Thyroid gland (tissue), 4 donors: Measurements from ENCODE around the gene ZBTB7C. TPM values are rescaled to one million over a fixed set of nuclear protein-coding genes. Genes with fewer than 3 reads are reported as not detected.
A peak's percentile ranks its signal among the peaks of the same experiment; 100 is the strongest.

Source experiments
- DNase-seq, 2 donors: peaks; one replicate each; pipeline ENCODE4 v3.0.0-alpha.2; 2019
- H3K27ac ChIP-seq, 3 donors: fragments of 200-600 bp; sonication (generic); 1 replicate in 2 of 3; 2 replicates in 1 of 3; pipeline ENCODE4 v1.5.1; 2016 to 2019; ENCODE audit warnings: mild to moderate bottlenecking in 1 of 3, moderate library complexity in 1 of 3
- H3K27me3 ChIP-seq: fragments of 200-600 bp; sonication (generic); one replicate; pipeline ENCODE4 v1.5.1; 2019
- H3K36me3 ChIP-seq, 2 donors: fragments of 200-600 bp; sonication (generic); one replicate each; pipeline ENCODE4 v1.5.1; 2016 to 2019
- H3K4me1 ChIP-seq, 2 donors: fragments of 200-600 bp; sonication (generic); one replicate each; pipeline ENCODE4 v1.5.1; 2017 to 2019
- H3K4me3 ChIP-seq, 3 donors: fragments of 200-600 bp; sonication (generic); replicated peaks in 1 of 3; 1 replicate in 2 of 3; 2 replicates in 1 of 3; pipeline ENCODE4 v1.5.1; 2016; ENCODE audit warnings: mild to moderate bottlenecking in 1 of 3
- H3K9me3 ChIP-seq: fragments of 200-600 bp; sonication (generic); one replicate; pipeline ENCODE4 v1.5.1; 2017
- POLR2A ChIP-seq, 2 donors: fragments of 450-650 bp; IDR thresholded peaks; one replicate each; pipeline ENCODE4 v1.6.1; 2017; ENCODE audit warnings: antibody characterized with exemption in 2 of 2, mild to moderate bottlenecking in 2 of 2, moderate library complexity in 1 of 2
- WGBS, 2 donors: methylation state at CpG; one replicate each; pipeline ENCODE4 v1.1.5; 2017; 5-methylcytosine and 5-hydroxymethylcytosine counted together
- intact Hi-C: fragments of 100-400 bp; cut with DNase I; formaldehyde crosslinking; loops from one replicate; pipeline ENCODE4 v1.15.1; 2023
- total RNA-seq, 4 donors: library from RNA; depleted of rRNA; stranded (reverse); fragments of >200 nt; gene quantifications; one replicate each; pipeline ENCODE4 v1.2.3, GENCODE V29; 2016
- TF ChIP-seq, protein P1 (sequence below), 6 experiments: fragments of 200-600 bp in 3 of 6; fragments of 450-650 bp in 3 of 6; sonication (generic) in 3 of 6; IDR thresholded peaks; one replicate each; pipeline ENCODE4 v1.5.1; 2016 to 2019; ENCODE audit warnings: antibody characterized with exemption in 6 of 6, mild to moderate bottlenecking in 2 of 6, inconsistent platforms in 1 of 6, moderate library complexity in 1 of 6

The ZBTB7C gene
- total RNA-seq, 4 donors from 2014 or later, result 41.7 to 66.7 (median 49.5) TPM

DNA sequence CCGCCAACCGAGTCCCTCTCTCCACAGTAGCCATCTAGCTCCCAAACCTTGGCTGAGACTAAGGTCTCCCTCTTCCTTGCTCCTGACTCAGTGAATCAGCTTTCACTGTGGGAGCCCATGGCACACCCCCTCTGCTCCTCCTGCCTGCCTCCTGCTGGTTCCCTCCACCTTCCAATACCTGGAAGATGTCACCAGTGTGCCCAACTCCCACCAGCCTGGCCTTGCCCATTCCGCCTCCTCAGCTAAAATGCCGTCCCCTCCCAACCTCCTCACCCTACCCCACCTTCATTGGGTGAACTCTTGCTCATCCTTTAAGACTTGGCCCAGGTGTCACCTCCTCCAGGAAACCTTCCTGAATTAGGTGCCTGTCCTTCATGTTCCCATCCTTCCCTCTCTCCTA is 348.8 kb downstream of the ZBTB7C start:
- Histone ChIP-seq H3K27me3 (no peaks in the 10 kb centered on the region), H3K27ac (peak overlapping the region in 1 of 3 donors; percentile 68), H3K36me3 (no peaks in the 10 kb centered on the region), H3K4me3 (no peak overlapping the region), H3K4me1 (peaks cover 25 to 35% of the 10 kb centered on the region in 2 donors), H3K9me3 (no peaks in the 10 kb centered on the region)
- DNase-seq, result no peak
- intact Hi-C loops, result no loop called here
- 92 to 99% methylated on average over 4 of the region's 4 CpGs for WGBS, 2 donors
- no peak for TF ChIP-seq POLR2A (IDR thresholded peaks at IDR 0.05)
- TF ChIP-seq, protein P1, sequence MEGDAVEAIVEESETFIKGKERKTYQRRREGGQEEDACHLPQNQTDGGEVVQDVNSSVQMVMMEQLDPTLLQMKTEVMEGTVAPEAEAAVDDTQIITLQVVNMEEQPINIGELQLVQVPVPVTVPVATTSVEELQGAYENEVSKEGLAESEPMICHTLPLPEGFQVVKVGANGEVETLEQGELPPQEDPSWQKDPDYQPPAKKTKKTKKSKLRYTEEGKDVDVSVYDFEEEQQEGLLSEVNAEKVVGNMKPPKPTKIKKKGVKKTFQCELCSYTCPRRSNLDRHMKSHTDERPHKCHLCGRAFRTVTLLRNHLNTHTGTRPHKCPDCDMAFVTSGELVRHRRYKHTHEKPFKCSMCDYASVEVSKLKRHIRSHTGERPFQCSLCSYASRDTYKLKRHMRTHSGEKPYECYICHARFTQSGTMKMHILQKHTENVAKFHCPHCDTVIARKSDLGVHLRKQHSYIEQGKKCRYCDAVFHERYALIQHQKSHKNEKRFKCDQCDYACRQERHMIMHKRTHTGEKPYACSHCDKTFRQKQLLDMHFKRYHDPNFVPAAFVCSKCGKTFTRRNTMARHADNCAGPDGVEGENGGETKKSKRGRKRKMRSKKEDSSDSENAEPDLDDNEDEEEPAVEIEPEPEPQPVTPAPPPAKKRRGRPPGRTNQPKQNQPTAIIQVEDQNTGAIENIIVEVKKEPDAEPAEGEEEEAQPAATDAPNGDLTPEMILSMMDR (IDR thresholded peaks at IDR 0.05), result no peak

DNA sequence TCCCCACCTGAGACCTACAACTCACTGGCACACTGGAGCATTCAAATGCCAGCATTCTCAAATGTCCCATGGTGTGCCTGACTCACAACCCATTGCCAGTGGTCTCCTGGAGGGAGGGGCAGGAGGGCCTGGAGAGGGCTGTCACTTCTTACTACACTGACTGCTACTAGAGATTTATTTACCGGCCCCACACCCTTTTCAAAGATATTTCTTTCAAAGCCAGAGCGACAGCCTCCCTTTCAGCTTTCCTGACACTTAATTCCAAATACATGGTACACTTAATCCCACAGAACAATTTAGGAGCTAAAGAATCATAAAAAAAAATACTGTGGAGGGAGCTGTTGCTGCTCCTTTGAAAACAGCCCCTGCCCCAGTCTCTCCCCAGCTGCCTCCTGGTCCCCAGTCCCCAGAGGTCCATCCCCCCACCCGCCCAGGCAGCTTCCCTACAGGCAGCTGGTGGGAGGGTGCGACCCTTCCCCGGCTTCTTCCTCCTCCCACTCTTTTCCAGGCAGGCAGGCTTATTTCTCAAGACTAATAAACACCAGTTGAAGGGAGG is 349.6 kb downstream of the ZBTB7C start:
- TF ChIP-seq POLR2A (IDR thresholded peaks at IDR 0.05), result no peak
- TF ChIP-seq, protein P1 (IDR thresholded peaks at IDR 0.05), result no peak
- Histone ChIP-seq H3K9me3 (no peaks in the 10 kb centered on the region), H3K27me3 (no peaks in the 10 kb centered on the region), H3K27ac (peak overlapping the region; percentile 38 to 68 (median 52)), H3K36me3 (no peaks in the 10 kb centered on the region), H3K4me1 (peaks cover 19 to 30% of the 10 kb centered on the region in 2 donors), H3K4me3 (no peak overlapping the region)
- peak; percentile 50 to 64 for DNase-seq
- WGBS, 2 donors, result 51 to 62% methylated on average over 5 of the region's 5 CpGs
- intact Hi-C loops, result no loop called here

DNA sequence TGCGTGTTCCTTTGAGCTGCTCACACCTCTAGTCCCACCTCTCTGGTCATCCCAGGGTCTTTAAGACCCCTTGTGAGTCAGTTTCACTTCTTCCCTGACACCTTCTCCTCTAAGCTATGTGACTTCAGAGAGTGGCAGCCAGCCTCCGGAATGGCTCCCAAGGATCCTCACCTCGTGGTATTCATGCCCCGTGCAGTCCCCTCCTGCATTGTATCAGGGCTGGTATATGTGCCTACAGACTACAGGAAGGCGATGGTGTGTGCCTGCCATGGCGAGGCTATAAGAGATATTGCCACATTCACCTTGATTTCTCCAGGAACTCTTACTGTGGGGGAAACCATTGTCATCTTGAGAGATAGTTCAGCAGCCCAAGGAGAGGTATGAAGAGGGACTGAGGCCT is 350.7 kb downstream of the ZBTB7C start:
- H3K4me3 ChIP-seq, result no peak overlapping the region
- peak overlapping the region in 1 of 3 donors; percentile 31 for H3K27ac ChIP-seq
- H3K27me3 ChIP-seq, result no peaks in the 10 kb centered on the region
- H3K9me3 ChIP-seq, result no peaks in the 10 kb centered on the region
- no peaks in the 10 kb centered on the region for H3K36me3 ChIP-seq
- WGBS, 2 donors, result 95 to 97% methylated on average over 6 of the region's 6 CpGs
- DNase-seq, result no peak
- intact Hi-C loops, result no loop called here
- TF ChIP-seq POLR2A (IDR thresholded peaks at IDR 0.05), result no peak
- TF ChIP-seq, protein P1 (IDR thresholded peaks at IDR 0.05), result no peak
- peaks cover 16 to 25% of the 10 kb centered on the region in 2 donors for H3K4me1 ChIP-seq

DNA sequence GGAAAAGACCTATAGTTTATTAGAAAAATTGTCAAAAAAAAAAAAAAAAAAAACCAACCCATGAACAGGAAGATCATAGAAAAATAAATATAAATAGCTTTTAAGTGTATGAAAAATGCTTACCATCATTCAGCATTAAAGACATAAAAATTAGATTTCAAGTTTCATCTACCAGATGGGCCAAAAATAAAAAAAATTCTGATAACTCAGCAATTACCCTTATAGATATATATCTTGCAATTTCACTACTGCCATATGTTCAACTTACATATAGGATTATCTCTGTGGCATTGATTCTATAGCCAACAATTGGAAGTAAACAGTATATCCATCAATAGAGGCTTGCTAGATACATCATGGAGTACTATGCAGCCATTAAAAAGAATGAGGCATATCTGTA is 352.2 kb downstream of the ZBTB7C start:
- intact Hi-C loops, result no loop called here
- TF ChIP-seq, protein P1 (IDR thresholded peaks at IDR 0.05), result no peak
- TF ChIP-seq POLR2A (IDR thresholded peaks at IDR 0.05), result no peak

DNA sequence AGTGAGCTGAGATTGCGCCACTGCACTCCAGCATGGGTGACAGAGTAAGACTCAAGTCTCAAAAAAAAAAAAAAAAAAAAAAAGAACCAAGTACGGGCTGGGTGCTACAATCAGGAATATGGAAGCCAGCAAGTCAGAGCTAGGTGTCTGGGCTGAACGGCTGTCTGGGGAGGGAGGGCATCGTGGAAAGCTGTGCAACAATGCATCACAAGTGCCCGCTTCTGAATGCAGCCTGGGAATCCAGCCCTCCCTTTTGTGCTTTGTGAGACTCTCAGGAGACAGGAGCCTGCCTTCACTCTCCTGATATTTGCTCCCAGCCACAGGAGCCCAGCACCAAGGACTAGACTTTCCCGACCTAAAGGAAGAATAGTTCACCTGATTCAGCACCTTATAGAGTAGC is 353.8 kb downstream of the ZBTB7C start:
- 35 to 51% methylated on average over 6 of the region's 6 CpGs for WGBS, 2 donors
- Histone ChIP-seq H3K36me3 (no peaks in the 10 kb centered on the region), H3K4me3 (no peak overlapping the region), H3K9me3 (no peaks in the 10 kb centered on the region), H3K4me1 (peaks cover 36 to 47% of the 10 kb centered on the region in 2 donors), H3K27ac (no peak overlapping the region), H3K27me3 (no peaks in the 10 kb centered on the region)
- intact Hi-C loops, result no loop called here
- TF ChIP-seq, protein P1 (IDR thresholded peaks at IDR 0.05), result no peak
- no peak for TF ChIP-seq POLR2A (IDR thresholded peaks at IDR 0.05)
- DNase-seq, result peak; percentile 71 to 72

More for the DNA sequence above, 352.2 kb downstream of the ZBTB7C start:
- H3K27ac ChIP-seq, result no peak overlapping the region
- H3K4me1 ChIP-seq, result peaks cover 24 to 37% of the 10 kb centered on the region in 2 donors
- no peaks in the 10 kb centered on the region for H3K36me3 ChIP-seq
- H3K27me3 ChIP-seq, result no peaks in the 10 kb centered on the region
- H3K4me3 ChIP-seq, result no peak overlapping the region
- H3K9me3 ChIP-seq, result no peaks in the 10 kb centered on the region
- no peak for DNase-seq
